Measurements from ENCODE around the gene FOXS1. TPM values are rescaled to one million over a fixed set of nuclear protein-coding genes. Genes with fewer than 3 reads are reported as not detected.

Gene FOXS1
- total RNA-seq, 4 donors from 2014 or later: 0.48 to 1.3 (median 0.63) TPM; not detected in 1

- TF ChIP-seq CTCF (IDR thresholded peaks at IDR 0.05): no peak
- ATAC-seq (ENCODE audit: low FRiP score) (no peak), DNase-seq (ENCODE audit: low spot score) (no peak)
Measured at GRCh38 chr20:31868853-31869672, 23.7 kb upstream of the FOXS1 start.

GRCh38 chr20:31866221-31866620 is 20.8 kb upstream of the FOXS1 start:
- ATAC-seq (ENCODE audit: low FRiP score) (no peak), DNase-seq (ENCODE audit: low spot score) (no peak)
- TF ChIP-seq CTCF (IDR thresholded peaks at IDR 0.05): no peak

GRCh38 chr20:31864521-31865400 is 19.4 kb upstream of the FOXS1 start:
- no peak for ATAC-seq (ENCODE audit: low FRiP score)
- no peak for DNase-seq (ENCODE audit: low spot score)

GRCh38 chr20:31863296-31864085 is 18.1 kb upstream of the FOXS1 start:
- TF ChIP-seq CTCF (IDR thresholded peaks at IDR 0.05): no peak
- ATAC-seq (ENCODE audit: low FRiP score): no peak
- DNase-seq (ENCODE audit: low spot score): no peak

More at GRCh38 chr20:31864521-31865400, 19.4 kb upstream of the FOXS1 start:
- no peak for TF ChIP-seq CTCF (IDR thresholded peaks at IDR 0.05)

GRCh38 chr20:31862506-31862905 is 17.1 kb upstream of the FOXS1 start:
- ATAC-seq (ENCODE audit: low FRiP score) (no peak), DNase-seq (ENCODE audit: low spot score) (no peak)
- no peak for TF ChIP-seq CTCF (IDR thresholded peaks at IDR 0.05)

- DNase-seq (ENCODE audit: low spot score) (no peak), ATAC-seq (ENCODE audit: low FRiP score) (no peak)
- no peak for TF ChIP-seq CTCF (IDR thresholded peaks at IDR 0.05)
Measured at GRCh38 chr20:31862157-31862470, 16.7 kb upstream of the FOXS1 start.
